GM20000 (cell line): Measurements from ENCODE around the gene COX19.
"Not testable (repeated sequence)": the region's sequence is repeated elsewhere in the genome, so short reads cannot be mapped to it uniquely, and the experiment has no call there.

Source experiments
- DNase-seq: peaks from one replicate; pipeline ENCODE4 v3.0.0; 2012; ENCODE audit warnings: low spot score
- TF ChIP-seq, protein P1 (sequence below): IDR thresholded peaks from 2 replicates; pipeline ENCODE4 v1.5.1; 2012; ENCODE audit warnings: mild to moderate bottlenecking, control low read depth; ENCODE audit errors: extremely low read depth, missing control alignments

The COX19 gene

DNA sequence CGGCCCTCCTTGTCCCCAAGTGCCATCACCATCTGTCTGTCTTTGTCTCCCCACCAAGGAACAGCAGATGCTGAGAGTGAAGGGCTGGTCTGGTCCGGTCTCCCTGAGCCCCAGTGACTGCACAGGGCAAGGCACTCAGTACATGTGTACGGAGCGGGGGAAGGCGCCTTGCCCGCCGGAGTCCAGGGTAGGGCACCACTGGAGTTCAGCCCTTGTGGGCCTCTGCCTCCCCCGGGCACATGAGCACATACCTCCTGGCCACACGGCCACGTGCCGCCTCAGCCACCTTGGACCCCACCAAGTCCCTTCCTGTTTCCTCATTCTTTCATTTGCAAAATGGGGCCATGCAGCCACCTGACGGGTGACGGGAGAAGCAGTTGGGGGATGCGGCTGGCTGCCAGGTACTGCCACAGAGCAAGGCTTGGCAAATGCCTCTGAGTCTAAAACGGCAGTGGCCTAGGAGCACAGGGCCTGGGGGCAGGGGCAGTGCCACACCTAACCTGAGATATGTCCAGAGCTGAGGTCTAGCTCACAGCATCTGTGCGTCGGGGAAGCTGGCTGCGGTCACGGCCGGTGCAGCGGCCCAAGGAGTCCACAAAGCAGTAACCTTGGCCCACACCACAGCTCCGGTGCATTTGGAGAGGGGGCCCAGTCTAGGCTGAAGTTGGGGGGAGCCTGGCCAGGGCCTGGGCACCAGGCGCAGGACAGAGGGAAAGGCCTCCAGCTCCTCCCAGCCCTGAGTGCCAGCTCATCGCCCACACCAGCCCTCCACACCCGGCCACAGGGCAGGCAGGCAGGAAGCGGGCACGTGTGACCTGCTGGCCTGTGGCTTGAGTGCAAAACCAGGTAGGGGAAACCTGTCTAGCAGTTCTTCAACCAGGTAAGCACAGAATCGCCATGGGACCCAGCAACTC, 26.1 kb downstream of the COX19 start:
- no peak for DNase-seq

DNA sequence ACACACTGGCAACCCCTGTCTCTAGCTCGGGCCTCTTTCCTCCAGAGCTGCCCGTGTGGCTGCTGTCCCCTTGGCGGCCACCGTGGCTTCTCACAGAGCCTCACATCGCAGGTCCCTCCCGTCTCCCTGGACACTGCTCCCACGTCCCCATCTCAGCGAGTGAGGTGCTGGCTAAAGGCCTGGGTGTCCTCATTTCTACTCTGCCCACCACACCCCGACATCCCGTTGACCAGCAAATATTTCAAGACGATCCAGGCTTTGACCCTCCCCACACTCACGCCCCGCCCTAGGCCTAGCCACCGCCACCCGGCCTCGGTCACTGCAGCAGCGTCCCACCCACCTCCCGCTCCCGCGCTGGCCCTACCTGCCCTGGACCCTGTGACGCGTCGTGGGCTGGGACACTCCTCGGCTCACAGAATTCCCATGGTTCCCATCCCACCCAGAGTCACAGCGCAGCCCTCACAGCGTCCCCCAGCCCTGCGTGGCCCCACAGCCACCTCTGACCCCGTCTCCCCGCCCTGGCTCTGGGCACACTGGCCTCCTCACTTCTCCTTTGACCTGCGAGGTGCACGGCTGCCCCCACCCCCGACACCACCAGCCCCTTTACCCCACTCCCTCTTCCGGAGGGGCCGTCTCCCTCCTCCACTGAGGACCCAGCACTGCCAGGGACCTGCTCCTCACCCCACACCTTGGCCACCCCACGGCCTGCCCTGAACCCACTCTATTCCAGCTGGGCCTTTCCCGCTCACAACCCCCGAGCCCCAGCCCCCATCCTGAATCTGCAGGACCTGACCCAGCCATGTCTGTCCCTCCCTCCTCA, 27.7 kb downstream of the COX19 start:
- TF ChIP-seq, protein P1, sequence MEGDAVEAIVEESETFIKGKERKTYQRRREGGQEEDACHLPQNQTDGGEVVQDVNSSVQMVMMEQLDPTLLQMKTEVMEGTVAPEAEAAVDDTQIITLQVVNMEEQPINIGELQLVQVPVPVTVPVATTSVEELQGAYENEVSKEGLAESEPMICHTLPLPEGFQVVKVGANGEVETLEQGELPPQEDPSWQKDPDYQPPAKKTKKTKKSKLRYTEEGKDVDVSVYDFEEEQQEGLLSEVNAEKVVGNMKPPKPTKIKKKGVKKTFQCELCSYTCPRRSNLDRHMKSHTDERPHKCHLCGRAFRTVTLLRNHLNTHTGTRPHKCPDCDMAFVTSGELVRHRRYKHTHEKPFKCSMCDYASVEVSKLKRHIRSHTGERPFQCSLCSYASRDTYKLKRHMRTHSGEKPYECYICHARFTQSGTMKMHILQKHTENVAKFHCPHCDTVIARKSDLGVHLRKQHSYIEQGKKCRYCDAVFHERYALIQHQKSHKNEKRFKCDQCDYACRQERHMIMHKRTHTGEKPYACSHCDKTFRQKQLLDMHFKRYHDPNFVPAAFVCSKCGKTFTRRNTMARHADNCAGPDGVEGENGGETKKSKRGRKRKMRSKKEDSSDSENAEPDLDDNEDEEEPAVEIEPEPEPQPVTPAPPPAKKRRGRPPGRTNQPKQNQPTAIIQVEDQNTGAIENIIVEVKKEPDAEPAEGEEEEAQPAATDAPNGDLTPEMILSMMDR = no peak
- DNase-seq = no peak

More for the DNA sequence above, 26.1 kb downstream of the COX19 start:
- TF ChIP-seq, protein P1 = no peak

DNA sequence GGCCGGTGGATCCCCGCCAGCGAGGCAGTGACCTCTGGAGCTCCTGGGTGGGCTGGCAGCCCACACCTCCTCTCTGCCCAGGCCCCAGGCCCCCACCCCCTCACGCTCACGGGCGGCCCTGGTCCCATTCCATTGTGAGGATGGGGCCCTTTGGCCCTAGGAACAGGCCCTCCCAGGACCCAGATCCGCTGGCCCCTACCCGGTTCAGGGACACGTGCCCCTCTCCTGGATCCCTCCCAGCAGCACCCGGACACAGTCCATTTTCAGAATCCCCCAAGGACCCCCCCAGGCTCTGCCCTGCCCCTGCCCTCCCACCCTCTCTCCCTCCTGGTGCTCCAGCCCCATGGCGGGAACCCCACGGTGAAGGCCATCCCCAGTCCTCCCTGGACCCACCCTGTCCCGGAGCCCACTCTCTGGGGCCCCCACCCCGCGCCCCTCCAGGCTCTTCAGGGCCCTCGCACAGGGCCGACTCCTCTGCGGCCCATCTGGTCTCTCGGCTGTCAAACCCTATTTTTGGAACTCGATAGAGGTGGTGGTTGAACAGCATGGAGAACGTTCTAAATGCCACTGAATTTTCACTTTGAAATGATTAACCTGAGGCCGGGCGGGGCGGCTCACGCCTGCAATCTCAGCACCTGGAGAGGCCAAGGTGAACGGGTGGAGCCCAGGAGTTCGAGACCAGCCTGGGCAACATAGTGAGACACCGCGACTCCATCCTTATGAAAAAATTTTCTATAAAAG, 28.9 kb downstream of the COX19 start:
- TF ChIP-seq, protein P1 = no peak
- DNase-seq = no peak

DNA sequence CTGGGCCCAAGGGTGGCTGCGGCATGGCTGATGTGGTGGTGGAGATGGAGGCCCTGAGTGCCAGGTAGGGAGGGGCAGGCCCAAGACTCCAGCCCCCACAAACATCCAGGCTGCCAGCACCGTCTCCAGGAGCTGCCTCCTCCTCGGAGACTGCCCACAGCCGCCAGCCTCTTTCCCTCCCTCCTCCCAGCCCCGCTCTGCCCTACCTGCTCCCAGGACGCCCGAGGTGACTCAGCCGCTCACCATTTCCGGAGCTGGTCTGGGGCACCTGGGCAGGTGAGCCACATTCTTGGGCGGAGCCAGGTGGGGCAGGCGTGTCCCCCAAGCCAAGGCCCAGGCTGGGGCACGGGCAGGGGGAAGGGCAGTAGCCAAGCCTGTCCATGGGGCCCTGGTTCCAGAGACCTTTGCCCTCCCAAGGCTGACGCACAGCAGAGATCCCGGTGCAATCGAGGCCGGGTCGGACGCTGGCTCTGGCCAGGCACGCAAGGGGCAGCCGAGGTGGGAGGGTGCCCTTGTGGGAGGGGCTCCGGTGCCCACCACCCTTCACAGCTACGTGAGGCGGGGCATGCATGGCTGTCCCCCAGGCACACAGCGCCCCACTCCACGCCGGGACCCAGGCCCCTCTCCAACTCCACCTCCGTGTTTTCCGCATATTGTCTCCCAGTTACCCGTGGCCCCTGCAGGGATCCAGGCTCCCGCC, 29.6 kb downstream of the COX19 start:
- TF ChIP-seq, protein P1 = no peak
- no peak for DNase-seq

DNA sequence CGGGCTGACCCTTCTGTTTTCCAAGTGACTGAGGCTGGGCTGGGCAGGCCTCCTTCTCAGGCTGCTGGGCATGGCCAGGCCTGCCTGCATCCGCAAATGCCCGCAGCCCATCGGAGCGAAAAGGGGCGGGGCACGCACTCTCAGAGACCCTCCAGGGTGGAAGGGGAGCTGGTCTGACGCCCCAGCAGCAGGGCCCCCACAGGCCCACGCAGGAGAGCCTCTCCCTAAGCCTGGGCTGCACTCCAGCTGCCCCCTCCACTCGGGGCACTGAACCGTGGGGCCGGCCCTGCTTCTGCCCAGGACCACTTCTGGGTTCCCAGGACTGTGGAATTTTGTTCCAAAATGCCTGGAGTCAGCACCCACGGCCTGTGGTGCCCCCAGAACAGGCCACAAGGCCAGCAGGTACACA, 30.2 kb downstream of the COX19 start:
- no peak for DNase-seq
- TF ChIP-seq, protein P1 = no peak

DNA sequence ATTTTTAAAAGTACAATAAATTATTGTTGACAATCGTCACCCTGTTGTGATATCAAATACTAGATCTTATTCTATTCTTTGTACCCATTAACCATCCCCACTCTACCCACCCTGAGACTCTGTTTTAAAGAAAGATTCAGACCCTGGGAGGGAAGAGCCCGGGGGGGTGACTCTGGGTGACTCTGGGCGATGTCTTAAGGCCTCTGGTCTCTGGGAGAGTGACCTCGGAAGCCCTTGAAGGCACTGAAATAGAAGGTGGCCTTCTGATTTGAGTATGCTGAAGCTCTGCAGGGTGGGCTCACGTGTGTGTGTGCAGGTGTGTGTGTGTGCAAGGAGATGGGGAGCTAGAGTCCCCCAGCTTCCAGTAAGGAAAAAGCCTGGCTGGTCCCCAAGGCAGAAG, 30.6 kb downstream of the COX19 start:
- DNase-seq = no peak
- TF ChIP-seq, protein P1 = no peak

DNA sequence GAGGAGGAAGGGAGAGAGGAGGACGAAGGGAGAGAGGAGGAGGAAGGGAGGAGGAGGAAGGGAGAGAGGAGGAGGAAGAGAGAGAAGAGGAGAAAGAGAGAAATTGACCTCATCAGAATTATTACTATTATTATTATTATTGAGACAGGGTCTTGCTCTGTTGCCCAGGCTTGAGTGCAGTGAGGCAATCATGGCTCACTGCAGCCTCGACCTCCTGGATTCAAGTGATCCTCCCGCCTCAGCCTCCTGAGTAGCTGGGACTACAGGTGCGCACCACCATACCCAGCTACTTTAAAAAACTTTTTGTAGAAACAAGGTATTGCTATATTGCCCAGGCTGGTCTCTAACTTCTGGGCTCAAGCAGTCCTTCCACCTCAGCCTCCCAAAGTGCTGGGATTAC, 31.6 kb downstream of the COX19 start:
- not testable (repeated sequence) for DNase-seq
